ENCODE data around the gene EIPR1. TPM values are rescaled to one million over a fixed set of nuclear protein-coding genes. Genes with fewer than 3 reads are reported as not detected.

Gene EIPR1
- total and polyA plus RNA-seq, 10 of the 15 experiments (the other 5 are each of a cell fraction or from before 2014, with no cell fraction given), result 23.6 to 61.2 (median 42.2) TPM

DNA sequence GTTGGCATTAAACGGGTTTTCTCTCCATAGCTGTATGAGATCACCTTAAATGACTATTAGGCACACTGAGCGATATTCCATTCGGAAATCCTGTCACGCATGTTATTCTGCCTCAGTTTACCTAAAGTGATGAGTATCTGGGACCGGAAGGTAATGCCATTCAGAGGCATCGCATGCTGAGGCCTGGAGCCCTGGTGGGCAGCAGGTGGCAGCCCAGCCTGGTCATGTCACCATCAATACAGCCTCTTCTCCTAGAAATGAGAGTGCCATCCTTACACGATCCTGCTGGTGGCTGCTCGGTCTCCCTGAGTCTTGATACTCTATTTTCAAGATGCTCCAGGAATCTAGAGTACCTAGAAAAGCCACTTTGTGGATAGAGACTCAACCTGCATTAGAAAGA, 119.8 kb downstream of the EIPR1 start:
- peaks cover 5 to 6% of the 10 kb centered on the region in 2 experiments for H3K36me3 ChIP-seq (ENCODE audit: control insufficient read depth in 2 of 2, insufficient read depth in 2 of 2, low read length in 1 of 2)
- H3K4me3 ChIP-seq, result no peak overlapping the region

DNA sequence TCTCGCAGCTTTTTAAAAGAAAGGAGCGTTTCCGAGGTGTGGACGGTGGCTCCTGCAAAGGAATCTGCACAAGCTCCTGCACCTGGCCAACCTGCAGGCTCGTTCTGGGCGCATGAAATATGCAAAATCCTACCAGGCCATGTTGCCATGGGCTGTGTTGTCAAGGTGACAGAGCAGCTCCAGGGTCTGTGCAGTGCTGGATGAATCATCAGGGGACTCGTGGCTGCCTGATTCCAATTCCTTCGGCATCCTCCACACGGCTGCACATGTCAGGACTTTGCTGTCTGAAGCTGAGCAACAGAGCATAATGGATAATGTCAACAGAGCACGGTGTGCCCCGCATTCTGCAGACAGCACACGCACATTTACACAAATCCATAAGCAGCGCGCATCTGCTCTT, 120.5 kb downstream of the EIPR1 start:
- no peak overlapping the region for H3K4me2 ChIP-seq (ENCODE audit: control insufficient read depth, insufficient read depth)
- no peaks in the 10 kb centered on the region for H4K20me1 ChIP-seq (ENCODE audit: control insufficient read depth, insufficient read depth)
- intact Hi-C loops (cut with micrococcal nuclease; ENCODE audit: unreplicated experiment) (no loop called here), in situ Hi-C loops (cut with MboI) (no loop called here)
- SMC1A ChIA-PET (ENCODE audit: uncharacterized antibody, unreplicated experiment), result no interaction called here
- no peak overlapping the region for H2AFZ ChIP-seq (ENCODE audit: control insufficient read depth, low read depth, low read length)
- POLR2A ChIA-PET, result no interaction called here
- H3K27me3 ChIP-seq (replicated peaks in 1 of 2; ENCODE audit: control insufficient read depth in 2 of 2, insufficient read depth in 2 of 2, low read length in 1 of 2), result no peaks in the 10 kb centered on the region
- no peak overlapping the region for H3K27ac ChIP-seq (ENCODE audit: control insufficient read depth, insufficient read depth)
- RAD21 ChIA-PET (ENCODE audit: unreplicated experiment), result no interaction called here
- H3K79me2 ChIP-seq (ENCODE audit: control insufficient read depth, insufficient read depth, low read length), result no peaks in the 10 kb centered on the region
- 91% methylated on average over 14 of the region's 14 CpGs for WGBS (ENCODE audit: insufficient coverage, insufficient replicate concordance, low lambda C conversion rate, missing lambda C conversion rate)
- ATAC-seq (no peak), FAIRE-seq (no peak), DNase-seq (ENCODE audit: low read depth, low spot score) (no peak)
- H3K4me1 ChIP-seq (ENCODE audit: control insufficient read depth, insufficient read depth, low read length), result peaks cover 16% of the 10 kb centered on the region
- no peak overlapping the region for H3K4me3 ChIP-seq
- H3K9ac ChIP-seq (ENCODE audit: control insufficient read depth, insufficient read depth, low read length), result no peak overlapping the region
- CTCF ChIA-PET, result no interaction called here
- BruUV-seq (replicated peaks), result no TSS peak
- no peaks in the 10 kb centered on the region; the same call in 2 of the 3 replicates for H3K9me3 ChIP-seq (replicated peaks; ENCODE audit: control insufficient read depth, insufficient read depth, low read length)
- peaks cover 5 to 6% of the 10 kb centered on the region in 2 experiments for H3K36me3 ChIP-seq (ENCODE audit: control insufficient read depth in 2 of 2, insufficient read depth in 2 of 2, low read length in 1 of 2)
- no peak for TF ChIP-seq ZNF207 (IDR thresholded peaks at IDR 0.05; ENCODE audit: borderline replicate concordance)
- TF ChIP-seq TBL1XR1 (IDR thresholded peaks at IDR 0.05; ENCODE audit: low read depth, low read length), result no peak
- TF ChIP-seq RFX5 (IDR thresholded peaks at IDR 0.05; ENCODE audit: low read depth, low read length), result no peak
- TF ChIP-seq CHD4 (IDR thresholded peaks at IDR 0.05), result no peak
- no peak for TF ChIP-seq SP1 (IDR thresholded peaks at IDR 0.05; ENCODE audit: low read depth, low read length)
- no peak for TF ChIP-seq TARDBP (IDR thresholded peaks at IDR 0.05; ENCODE audit: borderline replicate concordance)
- TF ChIP-seq RCOR1 (conservative IDR thresholded peaks at IDR 0.05; ENCODE audit: low read depth, low read length), result no peak
- TF ChIP-seq, protein P1, sequence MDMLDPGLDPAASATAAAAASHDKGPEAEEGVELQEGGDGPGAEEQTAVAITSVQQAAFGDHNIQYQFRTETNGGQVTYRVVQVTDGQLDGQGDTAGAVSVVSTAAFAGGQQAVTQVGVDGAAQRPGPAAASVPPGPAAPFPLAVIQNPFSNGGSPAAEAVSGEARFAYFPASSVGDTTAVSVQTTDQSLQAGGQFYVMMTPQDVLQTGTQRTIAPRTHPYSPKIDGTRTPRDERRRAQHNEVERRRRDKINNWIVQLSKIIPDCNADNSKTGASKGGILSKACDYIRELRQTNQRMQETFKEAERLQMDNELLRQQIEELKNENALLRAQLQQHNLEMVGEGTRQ (IDR thresholded peaks at IDR 0.05; ENCODE audit: borderline replicate concordance, low read depth, low read length), result no peak
- TF ChIP-seq MYB (IDR thresholded peaks at IDR 0.05; ENCODE audit: borderline replicate concordance, low read depth, low read length), result no peak
- no peak for TF ChIP-seq TCF7 (IDR thresholded peaks at IDR 0.05; ENCODE audit: borderline replicate concordance)
- TF ChIP-seq SUPT20H (IDR thresholded peaks at IDR 0.05; ENCODE audit: borderline replicate concordance, control insufficient read depth, low read depth, low read length), result no peak
- TF ChIP-seq RUNX3 (IDR thresholded peaks at IDR 0.05; ENCODE audit: low read length), result no peak
- TF ChIP-seq, protein P2, sequence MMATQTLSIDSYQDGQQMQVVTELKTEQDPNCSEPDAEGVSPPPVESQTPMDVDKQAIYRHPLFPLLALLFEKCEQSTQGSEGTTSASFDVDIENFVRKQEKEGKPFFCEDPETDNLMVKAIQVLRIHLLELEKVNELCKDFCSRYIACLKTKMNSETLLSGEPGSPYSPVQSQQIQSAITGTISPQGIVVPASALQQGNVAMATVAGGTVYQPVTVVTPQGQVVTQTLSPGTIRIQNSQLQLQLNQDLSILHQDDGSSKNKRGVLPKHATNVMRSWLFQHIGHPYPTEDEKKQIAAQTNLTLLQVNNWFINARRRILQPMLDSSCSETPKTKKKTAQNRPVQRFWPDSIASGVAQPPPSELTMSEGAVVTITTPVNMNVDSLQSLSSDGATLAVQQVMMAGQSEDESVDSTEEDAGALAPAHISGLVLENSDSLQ (IDR thresholded peaks at IDR 0.05), result no peak
- no peak for TF ChIP-seq ZNF274 (IDR thresholded peaks at IDR 0.05; ENCODE audit: insufficient read depth, insufficient read length)
- TF ChIP-seq NFYB (IDR thresholded peaks at IDR 0.05; ENCODE audit: insufficient read depth, low read depth, low read length), result no peak

More for the DNA sequence above, 119.8 kb downstream of the EIPR1 start:
- H3K9ac ChIP-seq (ENCODE audit: control insufficient read depth, insufficient read depth, low read length), result no peak overlapping the region
- no peak overlapping the region for H2AFZ ChIP-seq (ENCODE audit: control insufficient read depth, low read depth, low read length)
- ChIA-PET POLR2A (no interaction called here), SMC1A (ENCODE audit: uncharacterized antibody, unreplicated experiment) (no interaction called here), RAD21 (ENCODE audit: unreplicated experiment) (no interaction called here), CTCF (no interaction called here)
- BruUV-seq (replicated peaks), result no TSS peak
- no peak overlapping the region for H3K4me2 ChIP-seq (ENCODE audit: control insufficient read depth, insufficient read depth)
- FAIRE-seq (no peak), DNase-seq (ENCODE audit: low read depth, low spot score) (no peak), ATAC-seq (no peak)
- peaks cover 16% of the 10 kb centered on the region for H3K4me1 ChIP-seq (ENCODE audit: control insufficient read depth, insufficient read depth, low read length)
- no peak overlapping the region for H3K27ac ChIP-seq (ENCODE audit: control insufficient read depth, insufficient read depth)
- in situ Hi-C loops (cut with MboI) (no loop called here), intact Hi-C loops (cut with micrococcal nuclease; ENCODE audit: unreplicated experiment) (no loop called here)
- no peaks in the 10 kb centered on the region for H3K27me3 ChIP-seq (replicated peaks in 1 of 2; ENCODE audit: control insufficient read depth in 2 of 2, insufficient read depth in 2 of 2, low read length in 1 of 2)
- 99% methylated on average over 8 of the region's 8 CpGs for WGBS (ENCODE audit: insufficient coverage, insufficient replicate concordance, low lambda C conversion rate, missing lambda C conversion rate)
- H3K9me3 ChIP-seq (replicated peaks; ENCODE audit: control insufficient read depth, insufficient read depth, low read length), result no peaks in the 10 kb centered on the region; the same call in 2 of the 3 replicates
- no peaks in the 10 kb centered on the region for H3K79me2 ChIP-seq (ENCODE audit: control insufficient read depth, insufficient read depth, low read length)
- TF ChIP-seq, protein P3, sequence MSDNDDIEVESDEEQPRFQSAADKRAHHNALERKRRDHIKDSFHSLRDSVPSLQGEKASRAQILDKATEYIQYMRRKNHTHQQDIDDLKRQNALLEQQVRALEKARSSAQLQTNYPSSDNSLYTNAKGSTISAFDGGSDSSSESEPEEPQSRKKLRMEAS (IDR thresholded peaks at IDR 0.05; ENCODE audit: low read depth, low read length), result no peak
- TF ChIP-seq NFYA (IDR thresholded peaks at IDR 0.05; ENCODE audit: borderline replicate concordance, low read depth, low read length) (no peak), CBX3 (IDR thresholded peaks at IDR 0.05; ENCODE audit: borderline replicate concordance, low read depth) (no peak), JUNB (IDR thresholded peaks at IDR 0.05) (no peak), MTA3 (IDR thresholded peaks at IDR 0.05; ENCODE audit: borderline replicate concordance, low read length) (no peak), SREBF2 (IDR thresholded peaks at IDR 0.05; ENCODE audit: low read length) (no peak), DPF2 (IDR thresholded peaks at IDR 0.05) (no peak), ZNF274 (IDR thresholded peaks at IDR 0.05; ENCODE audit: insufficient read depth, insufficient read length) (no peak), RB1 (IDR thresholded peaks at IDR 0.05; ENCODE audit: borderline replicate concordance) (no peak), TBL1XR1 (IDR thresholded peaks at IDR 0.05; ENCODE audit: low read depth, low read length) (no peak)
- no peaks in the 10 kb centered on the region for H4K20me1 ChIP-seq (ENCODE audit: control insufficient read depth, insufficient read depth)
